ENCODE results near the gene UCN3.

- TF ChIP-seq, protein P1, sequence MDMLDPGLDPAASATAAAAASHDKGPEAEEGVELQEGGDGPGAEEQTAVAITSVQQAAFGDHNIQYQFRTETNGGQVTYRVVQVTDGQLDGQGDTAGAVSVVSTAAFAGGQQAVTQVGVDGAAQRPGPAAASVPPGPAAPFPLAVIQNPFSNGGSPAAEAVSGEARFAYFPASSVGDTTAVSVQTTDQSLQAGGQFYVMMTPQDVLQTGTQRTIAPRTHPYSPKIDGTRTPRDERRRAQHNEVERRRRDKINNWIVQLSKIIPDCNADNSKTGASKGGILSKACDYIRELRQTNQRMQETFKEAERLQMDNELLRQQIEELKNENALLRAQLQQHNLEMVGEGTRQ (IDR thresholded peaks at IDR 0.05), result no peak
- TF ChIP-seq CTCF (IDR thresholded peaks at IDR 0.05) (no peak), EP300 (IDR thresholded peaks at IDR 0.05) (no peak), MAFK (IDR thresholded peaks at IDR 0.05; ENCODE audit: partially characterized antibody) (no peak), POLR2A (IDR thresholded peaks at IDR 0.05; ENCODE audit: low read length) (no peak), MAX (IDR thresholded peaks at IDR 0.05) (no peak), ELK1 (IDR thresholded peaks at IDR 0.05; ENCODE audit: low read depth, low read length) (no peak), CBX8 (IDR thresholded peaks at IDR 0.05) (no peak), NPAS2 (CRISPR knock-in tag; IDR thresholded peaks at IDR 0.05; ENCODE audit: borderline replicate concordance) (no peak), REST (IDR thresholded peaks at IDR 0.05) (no peak), TP53 (CRISPR knock-in tag; IDR thresholded peaks at IDR 0.05) (no peak)
- TF ChIP-seq, protein P2, sequence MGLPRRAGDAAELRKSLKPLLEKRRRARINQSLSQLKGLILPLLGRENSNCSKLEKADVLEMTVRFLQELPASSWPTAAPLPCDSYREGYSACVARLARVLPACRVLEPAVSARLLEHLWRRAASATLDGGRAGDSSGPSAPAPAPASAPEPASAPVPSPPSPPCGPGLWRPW (IDR thresholded peaks at IDR 0.05), result no peak
- TF ChIP-seq, protein P3, sequence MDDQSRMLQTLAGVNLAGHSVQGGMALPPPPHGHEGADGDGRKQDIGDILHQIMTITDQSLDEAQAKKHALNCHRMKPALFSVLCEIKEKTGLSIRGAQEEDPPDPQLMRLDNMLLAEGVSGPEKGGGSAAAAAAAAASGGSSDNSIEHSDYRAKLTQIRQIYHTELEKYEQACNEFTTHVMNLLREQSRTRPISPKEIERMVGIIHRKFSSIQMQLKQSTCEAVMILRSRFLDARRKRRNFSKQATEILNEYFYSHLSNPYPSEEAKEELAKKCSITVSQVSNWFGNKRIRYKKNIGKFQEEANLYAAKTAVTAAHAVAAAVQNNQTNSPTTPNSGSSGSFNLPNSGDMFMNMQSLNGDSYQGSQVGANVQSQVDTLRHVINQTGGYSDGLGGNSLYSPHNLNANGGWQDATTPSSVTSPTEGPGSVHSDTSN (IDR thresholded peaks at IDR 0.05), result no peak
- TF ChIP-seq, protein P4, sequence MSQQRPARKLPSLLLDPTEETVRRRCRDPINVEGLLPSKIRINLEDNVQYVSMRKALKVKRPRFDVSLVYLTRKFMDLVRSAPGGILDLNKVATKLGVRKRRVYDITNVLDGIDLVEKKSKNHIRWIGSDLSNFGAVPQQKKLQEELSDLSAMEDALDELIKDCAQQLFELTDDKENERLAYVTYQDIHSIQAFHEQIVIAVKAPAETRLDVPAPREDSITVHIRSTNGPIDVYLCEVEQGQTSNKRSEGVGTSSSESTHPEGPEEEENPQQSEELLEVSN (IDR thresholded peaks at IDR 0.05; ENCODE audit: borderline replicate concordance, low read depth), result no peak
These were observed 21.2 kb upstream of the UCN3 start for GRCh38 chr10:5343561-5343960.
